Prostate gland (tissue), 2 donors: ENCODE results near the gene GPC5. TPM values are rescaled to one million over a fixed set of nuclear protein-coding genes. Genes with fewer than 3 reads are reported as not detected.

Experiments
- DNase-seq: peaks from one replicate; pipeline ENCODE4 v3.0.0-alpha.2; 2019; ENCODE audit warnings: low spot score
- H3K27ac ChIP-seq, 2 donors: fragments of 200-600 bp; sonication (generic); 2 replicates each; pipeline ENCODE4 v1.5.1; 2017 to 2019
- H3K27me3 ChIP-seq: fragments of 200-600 bp; sonication (generic); replicated peaks from 2 replicates; pipeline ENCODE4 v1.5.1; 2019; ENCODE audit not compliant: insufficient read depth
- H3K36me3 ChIP-seq, 2 donors: fragments of 200-600 bp; sonication (generic); 1 replicate in 1 of 2; 2 replicates in 1 of 2; pipeline versions ENCODE4 v1.5.1 to v1.8.1; 2017 to 2019
- H3K4me1 ChIP-seq: fragments of 200-600 bp; sonication (generic); replicated peaks from 2 replicates; pipeline ENCODE4 v1.5.1; 2019
- H3K4me3 ChIP-seq, 2 donors: fragments of 200-600 bp; sonication (generic); 2 replicates each; pipeline ENCODE4 v1.5.1; 2017 to 2019
- H3K9me3 ChIP-seq: fragments of 200-600 bp; sonication (generic); 2 replicates; pipeline ENCODE4 v1.5.1; 2017
- CTCF ChIP-seq, 4 experiments: fragments of 200-600 bp in 2 of 4; fragments of 450-650 bp in 2 of 4; sonication (generic) in 2 of 4; IDR thresholded peaks; 1 replicate in 3 of 4; 2 replicates in 1 of 4; pipeline ENCODE4 v1.5.1; 2016 to 2019; ENCODE audit warnings: antibody characterized with exemption in 4 of 4, mild to moderate bottlenecking in 2 of 4, moderate library complexity in 2 of 4
- POLR2A ChIP-seq: fragments of 450-650 bp; IDR thresholded peaks from one replicate; pipeline ENCODE4 v1.6.1; 2016; ENCODE audit warnings: antibody characterized with exemption, mild to moderate bottlenecking
- POLR2AphosphoS5 ChIP-seq: sonication (generic); formaldehyde crosslinking; IDR thresholded peaks from one replicate; pipeline ENCODE4 v1.6.1; 2017; ENCODE audit warnings: antibody characterized with exemption
- WGBS: methylation state at CpG from one replicate; pipeline ENCODE4 v1.1.5; 2018; 5-methylcytosine and 5-hydroxymethylcytosine counted together
- intact Hi-C: fragments of 100-400 bp; cut with DNase I; formaldehyde crosslinking; loops from one replicate; pipeline ENCODE4 v1.14.2; 2022
- total RNA-seq, 2 donors: library from RNA; depleted of rRNA; stranded (reverse); fragments of >200 nt; gene quantifications; one replicate each; pipeline ENCODE4 v1.1.0, GENCODE V29; 2016

GPC5 gene
- total RNA-seq, 2 donors from 2014 or later, result 0.23 to 35.0 TPM

DNA sequence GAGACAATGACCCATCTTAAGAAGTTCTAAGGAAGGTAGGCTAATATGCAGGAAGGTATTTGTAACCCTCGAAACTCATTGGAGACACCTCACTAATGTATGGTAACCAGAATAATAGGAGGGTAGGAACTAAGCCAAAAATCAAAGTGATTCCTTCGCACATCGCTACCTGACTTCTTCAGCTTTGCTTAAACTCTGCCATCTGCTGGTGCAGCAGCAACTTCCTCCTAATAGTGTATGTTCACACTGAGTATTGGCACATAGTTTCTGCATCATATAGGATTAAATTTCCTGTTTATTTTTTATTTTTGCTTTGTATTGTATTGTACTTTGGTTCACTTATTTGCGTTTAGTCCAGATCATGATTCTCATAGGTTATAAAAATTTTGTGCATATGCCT lies 676.2 kb downstream of the GPC5 start:
- H3K9me3 ChIP-seq, result no peaks in the 10 kb centered on the region
- no peak overlapping the region for H3K27ac ChIP-seq
- intact Hi-C loops, result no loop called here
- 48% methylated on average over 4 of the region's 4 CpGs for WGBS
- no peaks in the 10 kb centered on the region for H3K4me1 ChIP-seq
- TF ChIP-seq POLR2AphosphoS5 (no peak), CTCF (IDR thresholded peaks at IDR 0.05) (peak in 3 of 4 experiments; percentile 6 to 33 (median 25))
- H3K4me3 ChIP-seq, result no peak overlapping the region
- H3K27me3 ChIP-seq, result no peaks in the 10 kb centered on the region
- no peak for DNase-seq
- no peaks in the 10 kb centered on the region for H3K36me3 ChIP-seq

DNA sequence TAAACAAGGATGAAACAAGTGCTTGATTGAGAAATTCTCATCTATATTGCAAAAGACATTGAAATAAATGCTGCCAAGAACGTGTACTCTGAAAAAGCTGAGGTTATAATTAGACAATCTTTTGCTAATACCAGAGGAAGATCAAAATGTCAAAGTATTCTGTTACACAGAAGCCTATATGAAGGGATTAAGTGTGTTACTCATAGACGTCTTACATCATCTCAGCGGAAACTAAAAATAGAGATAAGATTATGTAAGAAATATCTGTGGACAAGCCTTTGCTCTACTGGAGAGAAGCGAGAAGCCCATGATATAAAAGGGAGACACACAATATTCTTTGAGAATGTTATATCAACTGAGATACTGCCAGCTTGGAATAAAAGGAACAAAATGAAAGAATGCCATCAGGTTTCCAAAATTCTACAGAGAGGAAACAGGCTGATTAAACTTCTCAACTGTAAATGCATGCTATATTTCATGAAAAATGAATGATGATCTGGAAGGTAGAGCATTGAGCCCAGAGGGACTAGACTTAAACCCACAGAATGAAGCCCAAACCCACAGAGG lies 699.0 kb downstream of the GPC5 start:
- Histone ChIP-seq H3K36me3 (no peaks in the 10 kb centered on the region), H3K9me3 (no peaks in the 10 kb centered on the region), H3K27ac (no peak overlapping the region), H3K4me1 (no peaks in the 10 kb centered on the region), H3K4me3 (no peak overlapping the region), H3K27me3 (no peaks in the 10 kb centered on the region)
- intact Hi-C loops, result no loop called here
- DNase-seq, result no peak
- no peak for TF ChIP-seq POLR2AphosphoS5
- no peak for TF ChIP-seq CTCF (IDR thresholded peaks at IDR 0.05)
- no peak for TF ChIP-seq POLR2A
- 84% methylated on average over 4 of the region's 4 CpGs for WGBS

GRCh38 chr13:92101801-92102200 lies 703.4 kb downstream of the GPC5 start:
- Histone ChIP-seq H3K27ac (no peak overlapping the region), H3K4me1 (no peaks in the 10 kb centered on the region), H3K27me3 (no peaks in the 10 kb centered on the region), H3K4me3 (no peak overlapping the region), H3K9me3 (no peaks in the 10 kb centered on the region), H3K36me3 (no peaks in the 10 kb centered on the region)
- TF ChIP-seq CTCF (IDR thresholded peaks at IDR 0.05) (no peak), POLR2A (no peak)
- no peak for DNase-seq
- intact Hi-C loops, result no loop called here

DNA sequence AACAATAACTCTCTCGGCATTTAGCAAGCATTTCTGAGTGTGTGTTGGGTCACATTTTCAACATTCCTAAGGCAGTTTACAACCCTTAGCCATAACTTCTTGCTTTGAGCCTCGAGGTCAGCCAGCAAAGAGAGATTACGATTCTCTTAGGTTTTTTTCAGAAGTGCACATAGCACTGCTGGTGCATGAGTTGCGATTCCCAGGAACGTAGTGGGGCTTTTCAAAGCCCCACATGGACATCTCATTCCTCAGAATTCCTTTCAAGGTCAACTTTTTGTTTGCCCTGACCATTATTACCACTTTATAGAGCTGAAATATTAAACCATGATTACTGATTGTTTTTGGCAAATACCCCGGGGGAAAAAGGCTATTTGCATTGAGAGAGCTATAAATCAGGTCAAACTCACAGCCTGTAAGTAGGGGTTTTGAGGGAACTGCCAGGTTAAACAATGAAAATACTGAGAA lies 705.3 kb downstream of the GPC5 start:
- intact Hi-C loops, result no loop called here
- WGBS, result 13% methylated on average over 6 of the region's 6 CpGs

More for the DNA sequence above, 705.3 kb downstream of the GPC5 start:
- H3K27me3 ChIP-seq, result no peaks in the 10 kb centered on the region
- no peak overlapping the region for H3K27ac ChIP-seq
- TF ChIP-seq CTCF (IDR thresholded peaks at IDR 0.05), result no peak
- no peak for TF ChIP-seq POLR2AphosphoS5
- no peak for TF ChIP-seq POLR2A
- no peaks in the 10 kb centered on the region for H3K9me3 ChIP-seq
- DNase-seq, result no peak
- H3K4me3 ChIP-seq, result no peak overlapping the region
- no peaks in the 10 kb centered on the region for H3K4me1 ChIP-seq
- H3K36me3 ChIP-seq, result no peaks in the 10 kb centered on the region
